Bronchial epithelial cell (primary cell): ENCODE data around the gene YWHAG. TPM values are rescaled to one million over a fixed set of nuclear protein-coding genes. Genes with fewer than 3 reads are reported as not detected.

Experiments
- DNase-seq: peaks from one replicate; pipeline ENCODE4 v3.0.0-alpha.2; 2010; ENCODE audit warnings: low read depth
- FAIRE-seq: peaks from 2 replicates; lab custom pipeline; 2011; peaks lifted over from hg19 to GRCh38; lab: Jason Lieb, UNC
- H3K27me3 ChIP-seq: 2 replicates; pipeline ENCODE4 v1.5.1; 2011; ENCODE audit warnings: low read length; ENCODE audit not compliant: control insufficient read depth, insufficient read depth
- H3K36me3 ChIP-seq: 2 replicates; pipeline ENCODE4 v1.5.1; 2011; ENCODE audit warnings: low read length; ENCODE audit not compliant: control insufficient read depth, insufficient read depth
- H3K4me3 ChIP-seq: 2 replicates; pipeline ENCODE4 v1.5.1; 2011; ENCODE audit warnings: mild to moderate bottlenecking, low read depth, low read length, control low read depth
- total RNA-seq: library from RNA; depleted of rRNA; stranded (reverse); fragments of >200 nt; gene quantifications from 2 replicates; pipeline ENCODE4 v1.2.1, GENCODE V29; 2014
- TF ChIP-seq, protein P1 (sequence below): IDR thresholded peaks from 2 replicates; pipeline ENCODE4 v1.5.1; 2011; ENCODE audit warnings: mild to moderate bottlenecking, moderate library complexity, low read length, control low read depth, inconsistent platforms; ENCODE audit not compliant: insufficient read depth, severe bottlenecking

Gene YWHAG
- total RNA-seq, 1 donor from 2014 or later: 112 TPM

DNA sequence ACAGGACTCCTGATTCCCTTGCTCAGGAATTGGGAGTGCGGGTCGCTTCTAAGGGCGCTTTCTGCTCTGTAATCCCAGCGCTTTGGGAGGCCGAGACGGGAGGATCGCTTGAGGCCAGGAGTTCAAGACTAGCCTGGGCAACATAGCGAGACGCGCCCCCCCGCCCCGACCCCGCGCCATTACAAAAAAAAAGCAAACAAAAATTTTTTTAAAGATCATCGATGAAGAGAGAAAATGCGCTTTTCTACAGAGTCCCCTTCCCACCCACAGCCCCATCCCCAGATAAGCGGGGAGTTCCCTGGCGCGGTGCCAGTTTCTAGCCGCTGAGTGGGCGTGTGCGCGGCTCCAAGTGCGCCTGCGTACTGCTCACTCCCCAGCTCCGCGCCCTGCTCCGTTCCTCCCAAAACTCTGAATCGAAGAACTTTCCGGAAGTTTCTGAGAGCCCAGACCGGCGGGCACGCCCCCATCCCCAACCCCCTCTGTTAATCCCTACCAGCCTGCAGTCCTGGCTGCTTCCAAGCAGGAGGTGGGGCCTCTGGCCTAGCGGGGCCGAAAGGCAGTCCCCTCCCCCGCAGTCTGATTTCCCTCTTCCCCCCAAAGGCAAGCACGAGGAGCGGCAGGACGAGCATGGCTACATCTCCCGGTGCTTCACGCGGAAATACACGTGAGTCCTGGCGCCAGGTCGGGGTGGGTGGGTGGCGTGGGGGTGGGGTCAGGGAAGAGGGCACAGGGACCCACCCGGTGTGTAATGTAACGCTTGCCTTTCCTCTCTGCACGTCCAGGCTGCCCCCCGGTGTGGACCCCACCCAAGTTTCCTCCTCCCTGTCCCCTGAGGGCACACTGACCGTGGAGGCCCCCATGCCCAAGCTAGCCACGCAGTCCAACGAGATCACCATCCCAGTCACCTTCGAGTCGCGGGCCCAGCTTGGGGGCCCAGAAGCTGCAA lies 55.3 kb downstream of the YWHAG start:
- H3K36me3 ChIP-seq: peaks cover 8% of the 10 kb centered on the region
- TF ChIP-seq, protein P1, sequence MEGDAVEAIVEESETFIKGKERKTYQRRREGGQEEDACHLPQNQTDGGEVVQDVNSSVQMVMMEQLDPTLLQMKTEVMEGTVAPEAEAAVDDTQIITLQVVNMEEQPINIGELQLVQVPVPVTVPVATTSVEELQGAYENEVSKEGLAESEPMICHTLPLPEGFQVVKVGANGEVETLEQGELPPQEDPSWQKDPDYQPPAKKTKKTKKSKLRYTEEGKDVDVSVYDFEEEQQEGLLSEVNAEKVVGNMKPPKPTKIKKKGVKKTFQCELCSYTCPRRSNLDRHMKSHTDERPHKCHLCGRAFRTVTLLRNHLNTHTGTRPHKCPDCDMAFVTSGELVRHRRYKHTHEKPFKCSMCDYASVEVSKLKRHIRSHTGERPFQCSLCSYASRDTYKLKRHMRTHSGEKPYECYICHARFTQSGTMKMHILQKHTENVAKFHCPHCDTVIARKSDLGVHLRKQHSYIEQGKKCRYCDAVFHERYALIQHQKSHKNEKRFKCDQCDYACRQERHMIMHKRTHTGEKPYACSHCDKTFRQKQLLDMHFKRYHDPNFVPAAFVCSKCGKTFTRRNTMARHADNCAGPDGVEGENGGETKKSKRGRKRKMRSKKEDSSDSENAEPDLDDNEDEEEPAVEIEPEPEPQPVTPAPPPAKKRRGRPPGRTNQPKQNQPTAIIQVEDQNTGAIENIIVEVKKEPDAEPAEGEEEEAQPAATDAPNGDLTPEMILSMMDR: no peak
- DNase-seq: peak; percentile 71
- no peak for FAIRE-seq
- H3K27me3 ChIP-seq: no peaks in the 10 kb centered on the region
- H3K4me3 ChIP-seq: peak overlapping the region; percentile 95

- no peak for FAIRE-seq
- Histone ChIP-seq H3K27me3 (no peaks in the 10 kb centered on the region), H3K4me3 (peak within 1 kb of the TSS; percentile 95), H3K36me3 (peaks cover 8% of the 10 kb centered on the region)
- DNase-seq: peak; percentile 85
- TF ChIP-seq, protein P1: no peak
Observed at GRCh38 chr7:76302347-76303201, 56.2 kb downstream of the YWHAG start, which contains the start of gene HSPB1. Gene HSPB1 (plus strand): TSS chr7:76302673. CDS start chr7:76302713, 40 bp downstream.

DNA sequence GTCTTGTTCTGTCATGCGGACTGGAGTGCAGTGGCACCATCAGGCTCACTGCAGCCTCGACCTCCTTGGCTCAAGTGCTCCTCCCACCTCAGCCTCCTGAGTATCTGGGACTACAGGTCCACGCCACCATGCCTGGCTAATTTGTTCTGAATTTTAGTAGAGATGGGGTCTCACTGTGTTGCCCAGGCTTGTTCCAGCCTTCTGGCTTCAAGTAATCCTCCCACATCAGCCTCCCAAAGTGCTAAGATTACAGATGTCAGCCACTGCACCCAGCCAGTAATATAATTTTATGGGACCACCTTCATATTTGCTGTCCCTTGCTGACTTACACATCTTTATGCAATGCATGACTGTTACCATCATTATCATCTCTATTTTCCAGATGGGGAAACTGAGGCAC lies 57.8 kb downstream of the YWHAG start:
- DNase-seq: no peak
- FAIRE-seq: no peak
- TF ChIP-seq, protein P1: no peak
- Histone ChIP-seq H3K36me3 (peaks cover 8% of the 10 kb centered on the region), H3K4me3 (no peak overlapping the region), H3K27me3 (no peaks in the 10 kb centered on the region)

GRCh38 chr7:76300166-76300731 lies 58.5 kb downstream of the YWHAG start:
- DNase-seq: peak; percentile 98
- Histone ChIP-seq H3K4me3 (no peak overlapping the region), H3K27me3 (no peaks in the 10 kb centered on the region), H3K36me3 (peaks cover 8% of the 10 kb centered on the region)
- FAIRE-seq: no peak
- TF ChIP-seq, protein P1: no peak
